Measurements from ENCODE around the gene PSMA7. TPM values are rescaled to one million over a fixed set of nuclear protein-coding genes. Genes with fewer than 3 reads are reported as not detected.

The PSMA7 gene
- total and polyA plus RNA-seq, 7 donors = 192 to 388 (median 309) TPM

DNA sequence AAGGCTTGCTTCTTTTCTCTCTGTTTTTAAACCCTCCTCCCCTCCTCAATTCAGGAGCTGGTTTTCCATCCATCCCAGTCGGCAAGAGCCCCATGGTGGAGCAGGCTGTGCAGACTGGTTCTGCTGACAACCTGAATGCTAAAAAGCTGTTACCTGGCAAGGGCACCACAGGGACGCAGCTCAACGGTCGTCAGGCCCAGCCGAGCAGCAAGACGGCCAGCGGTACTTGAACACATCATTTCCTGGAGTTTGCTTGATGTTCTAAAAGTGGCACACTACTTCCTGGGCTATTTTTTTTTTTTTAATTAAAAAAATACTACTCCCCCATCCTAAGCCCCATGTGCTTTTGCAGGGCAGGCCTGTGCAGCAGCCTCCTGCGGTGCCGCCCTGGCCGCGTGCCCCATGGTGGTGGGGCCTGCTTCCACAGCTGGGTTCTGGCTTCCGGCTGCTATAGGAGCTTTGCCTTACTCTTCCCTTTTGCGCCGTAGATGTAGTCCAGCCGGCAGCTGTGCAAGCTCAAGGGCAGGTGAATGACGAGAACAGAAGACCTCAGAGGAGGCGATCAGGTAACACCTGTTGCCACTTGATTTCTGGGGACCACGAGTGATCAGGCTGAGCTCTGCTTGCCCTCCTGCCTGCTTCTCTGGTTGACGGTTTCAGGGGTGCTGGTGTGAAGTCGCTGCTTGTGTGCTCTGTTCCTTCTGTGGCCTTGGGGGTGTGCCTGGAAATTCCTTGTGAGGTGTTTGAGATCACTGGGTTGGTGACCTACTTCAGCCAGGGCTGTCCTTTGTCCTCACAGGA, 13.3 kb downstream of the PSMA7 start:
- peaks cover 0 to 14% (median 0%) of the 10 kb centered on the region in 4 donors for H3K4me1 ChIP-seq
- 77 to 91% methylated on average over 20 of the region's 20 CpGs for WGBS, 2 donors
- H3K36me3 ChIP-seq = peaks cover 35 to 100% (median 72%) of the 10 kb centered on the region in 4 donors
- no peak overlapping the region for H3K27ac ChIP-seq
- H3K27me3 ChIP-seq = no peaks in the 10 kb centered on the region
- H3K4me3 ChIP-seq = no peak overlapping the region
- intact Hi-C loops (cut with DNase I) = no loop called here
- no peaks in the 10 kb centered on the region for H3K9me3 ChIP-seq
- TF ChIP-seq EP300 (IDR thresholded peaks at IDR 0.05) (no peak), POLR2AphosphoS5 (IDR thresholded peaks at IDR 0.05) (no peak), POLR2A (IDR thresholded peaks at IDR 0.05) (no peak)
- TF ChIP-seq, protein P1, sequence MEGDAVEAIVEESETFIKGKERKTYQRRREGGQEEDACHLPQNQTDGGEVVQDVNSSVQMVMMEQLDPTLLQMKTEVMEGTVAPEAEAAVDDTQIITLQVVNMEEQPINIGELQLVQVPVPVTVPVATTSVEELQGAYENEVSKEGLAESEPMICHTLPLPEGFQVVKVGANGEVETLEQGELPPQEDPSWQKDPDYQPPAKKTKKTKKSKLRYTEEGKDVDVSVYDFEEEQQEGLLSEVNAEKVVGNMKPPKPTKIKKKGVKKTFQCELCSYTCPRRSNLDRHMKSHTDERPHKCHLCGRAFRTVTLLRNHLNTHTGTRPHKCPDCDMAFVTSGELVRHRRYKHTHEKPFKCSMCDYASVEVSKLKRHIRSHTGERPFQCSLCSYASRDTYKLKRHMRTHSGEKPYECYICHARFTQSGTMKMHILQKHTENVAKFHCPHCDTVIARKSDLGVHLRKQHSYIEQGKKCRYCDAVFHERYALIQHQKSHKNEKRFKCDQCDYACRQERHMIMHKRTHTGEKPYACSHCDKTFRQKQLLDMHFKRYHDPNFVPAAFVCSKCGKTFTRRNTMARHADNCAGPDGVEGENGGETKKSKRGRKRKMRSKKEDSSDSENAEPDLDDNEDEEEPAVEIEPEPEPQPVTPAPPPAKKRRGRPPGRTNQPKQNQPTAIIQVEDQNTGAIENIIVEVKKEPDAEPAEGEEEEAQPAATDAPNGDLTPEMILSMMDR (IDR thresholded peaks at IDR 0.05) = no peak
- DNase-seq = no peak

DNA sequence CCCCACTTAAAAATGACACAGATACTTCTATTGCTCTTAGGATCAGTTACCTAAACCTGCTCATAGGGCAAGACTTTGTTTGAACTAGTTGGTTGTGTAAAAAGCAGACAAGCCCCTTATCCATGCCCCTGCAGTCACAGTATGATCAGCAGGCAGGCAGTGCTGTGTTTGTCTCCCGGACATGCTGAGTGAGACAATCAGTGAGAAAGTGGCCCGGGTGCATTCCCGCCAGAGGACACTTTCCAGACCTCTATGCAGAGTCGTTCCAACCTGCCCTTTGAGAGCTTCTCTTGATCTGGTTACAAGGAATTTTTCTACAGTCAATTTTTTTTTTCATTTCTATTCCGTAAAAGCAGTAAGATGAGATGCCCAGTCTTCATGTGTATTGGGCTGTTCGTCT, 14.7 kb downstream of the PSMA7 start:
- Histone ChIP-seq H3K4me3 (no peak overlapping the region), H3K36me3 (peaks cover 29 to 92% (median 71%) of the 10 kb centered on the region in 4 donors), H3K9me3 (no peaks in the 10 kb centered on the region), H3K27me3 (no peaks in the 10 kb centered on the region), H3K27ac (no peak overlapping the region), H3K4me1 (peaks cover 0 to 21% (median 11%) of the 10 kb centered on the region in 4 donors)
- TF ChIP-seq POLR2AphosphoS5 (IDR thresholded peaks at IDR 0.05) (no peak), EP300 (IDR thresholded peaks at IDR 0.05) (no peak), POLR2A (IDR thresholded peaks at IDR 0.05) (no peak)
- TF ChIP-seq, protein P1 (IDR thresholded peaks at IDR 0.05) = no peak
- intact Hi-C loops (cut with DNase I) = no loop called here
- DNase-seq = no peak
- WGBS, 2 donors = 91% methylated on average over 6 of the region's 6 CpGs

DNA sequence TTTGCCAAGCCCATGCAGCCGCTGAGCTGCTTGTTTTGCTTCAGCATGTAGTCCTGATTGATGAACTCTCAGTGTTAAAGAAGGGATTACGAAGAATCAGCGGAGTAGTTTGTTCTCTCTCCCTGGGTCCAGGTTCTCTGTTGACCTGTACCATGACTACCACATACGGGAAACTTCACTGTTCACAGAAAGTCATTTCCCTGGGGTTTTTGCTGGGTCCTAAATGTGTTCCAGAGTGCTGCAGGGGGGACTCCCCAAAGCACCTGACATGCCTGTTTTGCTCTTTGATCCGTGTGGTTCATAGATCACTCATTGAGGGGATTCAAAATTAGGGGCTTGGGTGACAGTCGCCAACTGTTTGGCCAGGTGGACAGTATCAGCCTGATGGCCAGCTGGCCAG, 15.4 kb downstream of the PSMA7 start:
- WGBS, 2 donors = 90 to 91% methylated on average over 6 of the region's 6 CpGs
- TF ChIP-seq, protein P1 (IDR thresholded peaks at IDR 0.05) = no peak
- no peak overlapping the region for H3K27ac ChIP-seq
- intact Hi-C loops (cut with DNase I) = no loop called here
- no peak for DNase-seq
- H3K4me1 ChIP-seq = peaks cover 0 to 25% (median 17%) of the 10 kb centered on the region in 4 donors
- H3K27me3 ChIP-seq = no peaks in the 10 kb centered on the region
- no peaks in the 10 kb centered on the region for H3K9me3 ChIP-seq
- no peak overlapping the region for H3K4me3 ChIP-seq
- H3K36me3 ChIP-seq = peaks cover 29 to 85% (median 69%) of the 10 kb centered on the region in 4 donors

DNA sequence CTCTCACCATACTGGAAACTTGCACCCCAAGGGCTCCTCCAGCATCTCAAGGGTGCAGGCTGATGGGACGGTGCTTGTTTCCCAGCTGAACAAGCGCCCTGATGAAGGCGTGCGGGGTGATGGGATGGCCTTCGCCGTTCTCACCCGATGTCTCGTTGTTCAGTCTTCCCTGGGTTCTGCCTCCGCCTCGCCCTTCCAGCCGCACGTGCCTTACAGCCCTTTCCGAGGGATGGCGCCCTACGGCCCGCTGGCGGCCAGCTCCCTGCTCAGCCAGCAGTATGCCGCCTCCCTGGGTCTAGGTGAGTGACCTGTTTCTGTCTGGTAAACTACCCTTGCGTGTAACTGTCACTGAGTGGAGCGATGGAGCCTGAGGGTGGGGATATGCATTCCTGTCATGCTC, 17.1 kb downstream of the PSMA7 start:
- no peak for DNase-seq
- H3K36me3 ChIP-seq = peaks cover 22 to 68% (median 53%) of the 10 kb centered on the region in 4 donors
- no peaks in the 10 kb centered on the region for H3K9me3 ChIP-seq
- intact Hi-C loops (cut with DNase I) = no loop called here
- no peak for TF ChIP-seq POLR2AphosphoS5 (IDR thresholded peaks at IDR 0.05)
- TF ChIP-seq, protein P1 (IDR thresholded peaks at IDR 0.05) = no peak
- TF ChIP-seq EP300 (IDR thresholded peaks at IDR 0.05) = no peak
- TF ChIP-seq POLR2A (IDR thresholded peaks at IDR 0.05) = no peak
- H3K4me1 ChIP-seq = peaks cover 0 to 20% (median 18%) of the 10 kb centered on the region in 4 donors
- H3K27ac ChIP-seq = no peak overlapping the region
- WGBS, 2 donors = 95 to 97% methylated on average over 20 of the region's 20 CpGs
- no peaks in the 10 kb centered on the region for H3K27me3 ChIP-seq
- H3K4me3 ChIP-seq = no peak overlapping the region

Measured in sigmoid colon (tissue), 7 donors.